Cardiac fibroblast (primary cell): Measurements from ENCODE around the gene RFX8.
"Not testable (repeated sequence)": the region's sequence is repeated elsewhere in the genome, so short reads cannot be mapped to it uniquely, and the experiment has no call there.

ENCODE experiments used
- DNase-seq, 2 donors: peaks; one replicate each; pipeline versions ENCODE4 v3.0.0 to v3.0.0-alpha.2; 2010; ENCODE audit warnings: low read depth in 2 of 2
- H3K4me3 ChIP-seq, 2 donors: replicated peaks in 1 of 2; 1 replicate in 1 of 2; 2 replicates in 1 of 2; pipeline ENCODE4 v1.5.1; 2011; ENCODE audit warnings: low read depth in 2 of 2, low read length in 2 of 2, mild to moderate bottlenecking in 2 of 2, moderate library complexity in 1 of 2
- CTCF ChIP-seq: IDR thresholded peaks from one replicate; pipeline ENCODE4 v1.5.1; 2011; ENCODE audit warnings: low read depth, mild to moderate bottlenecking, low read length, inconsistent platforms

The RFX8 gene

GRCh38 chr2:101357376-101357775 lies 117.5 kb downstream of the RFX8 start:
- TF ChIP-seq CTCF, result no peak
- peak in 1 of 2 donors; percentile 70 for DNase-seq
- H3K4me3 ChIP-seq, result no peak overlapping the region

GRCh38 chr2:101356521-101356920 lies 118.4 kb downstream of the RFX8 start:
- H3K4me3 ChIP-seq, result no peak overlapping the region
- TF ChIP-seq CTCF, result no peak
- peak; percentile 46 to 68 for DNase-seq

GRCh38 chr2:101356055-101356454 lies 118.9 kb downstream of the RFX8 start:
- no peak for TF ChIP-seq CTCF
- H3K4me3 ChIP-seq, result no peak overlapping the region

GRCh38 chr2:101355401-101356054 lies 119.4 kb downstream of the RFX8 start:
- DNase-seq, result peak in 1 of 2 donors; percentile 12

More at GRCh38 chr2:101356055-101356454, 118.9 kb downstream of the RFX8 start:
- no peak for DNase-seq

GRCh38 chr2:101354420-101355311 lies 120.2 kb downstream of the RFX8 start:
- DNase-seq, result no peak
- no peak for TF ChIP-seq CTCF
- no peak overlapping the region for H3K4me3 ChIP-seq

More at GRCh38 chr2:101355401-101356054, 119.4 kb downstream of the RFX8 start:
- H3K4me3 ChIP-seq, result no peak overlapping the region
- no peak for TF ChIP-seq CTCF

GRCh38 chr2:101352631-101353030 lies 122.3 kb downstream of the RFX8 start:
- peak in 1 of 2 donors; percentile 6 for DNase-seq
- not testable (repeated sequence) for H3K4me3 ChIP-seq

- no peak for TF ChIP-seq CTCF
- no peak overlapping the region for H3K4me3 ChIP-seq
- DNase-seq, result no peak
These were observed 123.7 kb downstream of the RFX8 start for GRCh38 chr2:101351207-101351606.
